GM18868 (cell line): Measurements from ENCODE around the gene NACC2.
"Not testable (repeated sequence)": the region's sequence is repeated elsewhere in the genome, so short reads cannot be mapped to it uniquely, and the experiment has no call there.

Experiments
- ATAC-seq: cut with Tn5 transposase; IDR thresholded peaks from one replicate; pipeline ENCODE4 v1.9.1; 2021; ENCODE audit warnings: mild to moderate bottlenecking, moderate library complexity; ENCODE audit not compliant: unreplicated experiment

Gene NACC2

DNA sequence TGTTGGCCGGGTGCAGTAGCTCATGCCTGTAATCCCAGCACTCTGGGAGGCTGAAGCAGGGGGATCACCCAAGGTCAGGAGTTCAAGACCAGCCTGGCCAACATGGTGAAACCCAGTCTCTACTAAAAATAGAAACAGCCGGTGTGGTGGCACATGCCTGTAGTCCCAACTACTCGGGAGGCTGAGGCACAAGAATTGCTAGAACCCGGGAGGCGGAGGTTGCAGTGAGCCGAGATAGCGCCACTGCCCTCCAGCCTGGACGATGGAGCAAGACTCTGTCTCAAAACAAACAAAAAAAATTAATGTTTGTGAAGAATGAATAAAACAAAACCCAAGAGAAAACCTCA, 68.2 kb downstream of the NACC2 start:
- ATAC-seq = not testable (repeated sequence)

DNA sequence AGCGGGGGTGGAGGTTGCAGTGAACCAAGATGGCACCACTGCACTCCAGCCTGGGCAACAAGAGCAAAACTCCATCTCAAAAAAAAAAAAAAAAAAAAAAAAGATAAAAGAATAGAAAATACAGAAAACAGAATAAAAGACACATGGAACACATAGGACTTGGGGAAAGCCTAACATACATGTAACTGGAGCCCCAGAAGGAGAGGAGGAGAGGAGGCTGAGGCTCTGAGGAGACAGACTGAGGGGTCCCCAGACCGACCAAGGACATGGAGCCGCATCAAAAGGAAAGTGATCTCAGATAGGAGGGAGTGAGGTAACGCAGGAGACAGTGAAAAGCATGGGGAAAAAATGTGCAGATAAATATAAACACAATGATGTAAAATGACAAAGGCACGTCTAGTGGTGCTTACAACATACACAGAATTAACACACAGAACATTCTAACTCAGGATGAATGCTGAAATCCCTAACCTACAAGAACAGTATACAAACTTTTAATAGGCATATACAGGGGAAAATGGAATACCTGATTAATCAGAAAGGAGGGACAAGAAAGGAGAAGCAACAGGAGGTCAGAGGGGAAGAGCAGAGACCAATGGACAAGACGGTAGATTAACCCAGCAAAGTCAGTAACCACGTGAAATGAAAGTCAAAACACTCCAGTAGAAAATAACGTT, 68.7 kb downstream of the NACC2 start:
- ATAC-seq = no peak

DNA sequence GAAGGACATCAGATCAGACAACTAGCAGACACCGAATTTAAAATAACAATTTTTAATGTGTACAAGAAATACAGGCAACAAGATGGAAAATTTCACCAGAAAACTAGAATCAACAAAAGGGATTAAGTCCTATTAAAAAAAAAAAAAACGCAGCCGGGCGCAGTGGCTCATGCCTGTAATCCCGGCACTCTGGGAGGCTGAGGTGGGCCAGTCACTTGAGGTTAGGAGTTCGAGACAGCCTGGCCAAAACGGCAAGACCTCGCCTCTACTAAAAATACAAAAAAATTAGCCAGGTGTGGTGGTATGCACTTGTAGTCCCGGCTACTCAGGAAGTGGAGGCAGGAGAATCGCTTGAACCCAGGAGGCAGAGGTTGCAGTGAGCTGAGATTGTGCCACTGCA, 69.6 kb downstream of the NACC2 start:
- ATAC-seq = no peak

DNA sequence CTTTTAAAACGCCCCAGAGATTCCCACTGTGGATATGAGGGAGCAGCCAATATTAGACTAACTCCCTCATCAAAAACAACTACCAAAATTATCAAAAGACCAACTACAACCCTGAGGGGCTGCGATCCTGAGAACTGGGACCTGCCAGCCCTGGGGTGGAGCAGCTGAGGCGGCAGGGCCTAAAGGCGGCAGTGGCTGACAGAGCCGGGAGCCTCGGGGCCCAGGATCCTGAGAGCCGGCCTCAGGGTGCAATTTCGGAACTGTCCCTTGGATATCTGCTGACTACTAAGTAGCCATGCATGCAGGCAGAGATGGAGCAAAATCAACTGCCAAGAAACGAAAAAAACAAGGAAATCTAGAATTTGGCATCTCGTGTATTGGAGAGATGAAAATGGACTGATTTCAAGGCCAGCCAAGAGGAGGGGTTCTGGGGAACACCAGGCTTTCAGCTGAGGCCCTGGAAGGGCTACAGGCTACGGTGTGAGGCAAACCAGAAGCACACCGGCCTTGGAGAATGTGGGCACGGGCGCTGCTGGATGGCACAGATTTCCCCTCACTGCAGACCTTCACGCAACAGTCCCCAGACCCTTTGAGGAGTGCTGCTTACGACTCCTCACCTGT, 70.3 kb downstream of the NACC2 start:
- no peak for ATAC-seq

DNA sequence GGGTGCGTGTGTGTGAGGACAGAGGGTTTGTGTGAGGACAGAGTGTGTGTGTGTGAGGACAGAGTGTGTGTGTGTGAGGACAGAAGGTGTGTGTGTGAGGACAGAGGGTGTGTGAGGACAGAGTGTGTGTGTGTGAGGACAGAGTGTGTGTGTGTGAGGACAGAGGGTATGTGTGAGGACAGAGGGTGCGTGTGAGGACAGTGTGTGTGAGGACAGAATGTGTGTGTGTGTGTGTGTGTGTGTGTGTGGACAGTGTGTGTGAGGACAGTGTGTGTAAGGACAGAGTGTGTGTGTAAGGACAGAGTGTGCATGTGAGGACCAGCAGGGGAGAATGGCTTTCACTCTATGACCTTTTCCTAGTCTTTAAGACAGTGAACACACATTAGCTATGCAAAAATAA, 70.8 kb downstream of the NACC2 start:
- no peak for ATAC-seq

DNA sequence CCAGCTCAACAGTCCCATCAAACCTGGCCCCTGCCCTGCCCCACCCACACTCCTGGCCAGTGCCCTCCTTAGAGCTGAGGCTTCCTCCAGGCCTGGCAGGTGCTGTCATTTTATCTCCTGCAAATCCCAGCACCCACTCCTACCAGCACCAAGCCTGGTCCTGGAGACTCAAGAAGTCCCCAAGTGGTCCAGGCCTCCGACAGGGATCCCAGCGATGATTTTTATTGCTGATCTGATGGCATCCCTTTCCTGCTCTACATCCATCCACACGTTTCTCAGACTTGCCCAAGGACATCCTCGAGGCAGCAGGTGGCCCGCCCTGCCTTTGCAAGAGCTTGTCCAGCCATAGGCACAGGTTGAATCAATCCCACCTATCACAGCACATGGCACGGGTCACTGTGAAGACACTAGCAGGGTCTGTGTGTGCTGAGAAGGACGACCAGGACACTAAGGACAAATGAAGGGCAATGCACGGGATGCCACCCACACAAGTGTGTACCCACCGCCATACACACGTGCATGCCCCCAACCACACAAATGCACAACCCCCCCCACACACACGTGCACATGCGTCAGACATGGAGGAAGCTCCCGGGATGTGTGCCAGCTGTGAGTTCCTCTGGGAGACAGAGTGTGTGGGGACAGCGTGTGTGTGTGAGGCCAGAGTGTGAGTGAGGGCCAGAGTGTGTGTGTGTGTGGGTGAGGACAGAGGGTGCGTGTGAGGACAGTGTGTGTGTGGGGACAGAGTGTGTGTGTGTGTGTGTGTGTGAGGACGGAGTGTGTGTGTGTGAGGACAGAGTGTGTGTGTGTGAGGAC, 71.5 kb downstream of the NACC2 start:
- no peak for ATAC-seq

DNA sequence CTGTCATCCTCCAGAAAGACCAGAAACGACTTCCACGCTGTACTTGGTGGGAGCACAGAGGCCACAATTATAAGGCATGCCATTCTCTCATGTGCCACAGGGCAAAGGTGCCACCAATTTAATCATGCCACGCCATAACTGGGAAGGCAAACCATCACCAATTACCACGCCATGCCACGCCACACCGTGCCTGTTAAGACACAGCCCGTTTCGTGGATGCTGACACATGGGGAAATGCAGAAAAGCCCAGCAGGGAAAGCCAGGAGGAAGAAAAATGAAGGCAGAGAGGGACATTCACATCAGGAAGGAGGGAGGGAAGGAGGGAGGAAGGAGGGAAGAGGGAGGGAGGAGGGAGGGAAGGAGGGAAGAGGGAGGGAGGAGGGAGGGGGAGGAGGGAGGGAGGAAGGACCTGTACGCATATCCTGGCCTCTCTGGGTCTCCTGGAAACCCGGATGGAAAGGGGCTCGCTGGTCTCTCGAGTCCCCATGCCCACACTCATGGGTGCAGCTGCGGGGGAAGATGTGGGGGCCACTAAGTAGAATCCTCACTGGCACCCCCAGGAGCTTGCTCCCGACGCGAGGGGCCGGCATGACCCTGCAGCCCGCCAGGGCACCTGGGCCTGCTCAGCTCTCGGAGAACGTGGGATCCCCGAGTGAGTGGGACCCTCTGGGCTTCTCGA, 72.2 kb downstream of the NACC2 start:
- ATAC-seq = no peak

DNA sequence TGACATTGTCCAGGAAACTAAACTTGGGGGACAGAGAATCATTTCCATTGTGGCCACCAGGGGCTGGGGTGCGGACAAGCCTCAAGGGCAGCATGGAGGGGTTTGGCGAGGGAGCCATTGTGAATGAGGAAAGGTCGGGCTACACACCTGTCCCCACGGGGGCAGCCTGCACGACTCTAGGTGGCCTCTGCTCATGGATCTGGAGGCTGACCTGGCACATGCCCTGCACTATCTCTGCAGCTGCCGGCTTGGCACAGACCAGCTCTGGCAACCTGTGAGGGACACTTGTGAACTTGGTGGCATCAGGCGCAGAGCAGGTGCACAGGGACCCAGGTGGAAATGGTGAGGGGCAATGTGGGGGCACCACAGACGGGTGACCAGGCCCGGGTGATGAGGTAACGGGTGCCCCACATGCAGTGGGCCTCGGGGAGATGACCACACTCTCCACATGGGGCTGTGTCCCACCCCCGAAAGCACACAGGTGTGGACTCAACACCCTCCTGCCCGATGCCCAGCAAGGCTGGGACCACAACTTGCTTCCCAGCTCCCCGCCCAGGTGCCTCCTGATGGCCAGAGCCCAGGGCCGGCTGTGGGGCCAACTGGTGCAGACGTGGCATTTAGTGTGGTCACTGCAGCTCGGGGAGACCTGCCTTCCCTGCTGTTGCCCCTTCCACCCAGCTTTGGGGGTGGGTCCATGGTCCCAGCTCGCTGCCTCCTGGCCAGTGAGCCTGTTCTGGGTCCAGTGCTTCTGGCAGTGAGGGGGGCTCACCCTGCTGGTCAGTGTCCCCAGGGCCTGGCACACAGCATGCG, 73.0 kb downstream of the NACC2 start:
- no peak for ATAC-seq

DNA sequence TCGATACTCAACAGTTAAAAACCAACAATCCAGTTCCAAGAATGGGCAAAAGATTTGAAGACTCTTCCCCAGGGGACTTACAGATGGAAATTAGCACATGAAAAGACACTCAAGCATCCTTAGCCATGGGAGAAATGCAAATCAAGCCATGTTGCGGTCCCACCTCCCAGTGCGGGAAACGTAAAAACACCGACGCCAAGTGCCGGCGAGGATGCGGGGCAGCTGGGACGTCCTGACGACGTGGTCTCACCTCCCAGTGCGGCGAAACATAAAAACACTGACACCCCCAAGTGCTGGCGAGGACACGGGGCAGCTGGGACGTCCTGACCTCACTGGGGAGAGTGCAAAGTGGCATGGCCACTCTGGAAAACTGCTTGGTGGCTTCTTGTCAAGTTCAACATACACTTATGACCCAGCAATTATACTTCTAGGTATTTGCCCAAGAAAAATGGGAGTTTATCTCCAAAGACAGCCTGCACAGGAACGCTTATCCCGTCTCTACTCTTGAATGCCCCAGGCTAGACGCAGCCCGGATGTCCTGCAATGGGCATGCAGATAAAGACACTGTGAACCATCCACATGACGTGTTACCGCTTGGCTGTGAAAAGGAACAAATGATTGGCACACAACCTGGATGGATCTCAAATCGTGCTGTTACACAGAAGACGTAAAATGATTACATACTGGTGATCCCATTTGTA, 73.8 kb downstream of the NACC2 start:
- ATAC-seq = no peak

DNA sequence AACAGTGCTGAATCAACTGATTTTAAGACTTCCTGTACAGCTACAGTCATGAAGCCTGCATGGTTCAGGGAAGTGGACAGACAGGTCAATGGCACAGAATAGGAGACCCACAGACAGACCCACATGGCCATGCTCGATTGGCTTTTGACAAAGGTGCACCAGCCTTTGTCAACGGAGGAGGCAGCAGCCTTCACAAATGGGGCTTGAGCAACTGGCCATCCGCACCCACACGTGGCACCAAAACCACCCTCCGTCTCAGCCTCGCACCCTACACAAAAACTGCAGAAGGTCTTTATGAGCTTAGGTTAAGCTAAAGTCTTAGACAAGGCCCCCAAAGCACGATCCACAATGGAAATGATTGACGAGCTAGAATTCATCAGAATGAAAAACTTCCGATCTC, 74.4 kb downstream of the NACC2 start:
- ATAC-seq = no peak

DNA sequence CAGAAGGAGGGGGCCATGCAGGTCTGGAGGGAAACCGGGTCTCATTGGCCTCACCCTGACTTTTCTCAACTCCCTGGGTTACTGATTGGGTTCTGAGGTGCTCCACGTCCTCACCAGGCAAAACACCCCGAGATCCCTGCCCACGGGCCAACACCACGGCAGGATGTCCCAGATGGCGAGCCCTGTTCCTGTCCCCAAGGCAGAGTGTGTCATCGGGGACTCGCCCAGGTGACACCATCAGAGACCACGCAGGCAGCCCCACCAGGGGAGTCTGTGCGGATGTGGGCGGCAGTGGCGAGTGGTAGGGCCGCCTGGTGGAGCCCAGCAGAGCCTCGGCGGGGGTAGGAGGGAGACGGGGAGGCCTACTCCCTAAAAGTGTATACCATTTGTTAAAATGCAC, 74.9 kb downstream of the NACC2 start:
- no peak for ATAC-seq

DNA sequence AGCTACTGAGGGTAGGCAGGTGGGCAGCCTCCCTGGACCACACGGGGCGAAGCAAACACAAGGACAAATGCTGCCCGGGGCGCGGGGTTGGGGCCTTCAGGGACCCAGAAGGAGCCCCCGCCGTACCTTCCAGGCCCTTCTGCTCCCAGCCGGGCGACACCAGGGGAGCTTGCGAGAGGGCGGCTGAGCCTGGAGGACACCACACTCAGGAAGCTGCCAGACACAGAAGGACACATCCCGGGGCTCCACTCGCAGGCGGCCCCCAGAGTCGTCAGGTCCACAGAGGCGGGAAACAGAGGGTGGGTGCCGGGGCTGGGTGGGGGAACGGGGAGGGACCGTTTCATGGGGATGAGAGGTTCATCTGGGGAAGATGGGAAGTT, 75.4 kb downstream of the NACC2 start:
- ATAC-seq = no peak

DNA sequence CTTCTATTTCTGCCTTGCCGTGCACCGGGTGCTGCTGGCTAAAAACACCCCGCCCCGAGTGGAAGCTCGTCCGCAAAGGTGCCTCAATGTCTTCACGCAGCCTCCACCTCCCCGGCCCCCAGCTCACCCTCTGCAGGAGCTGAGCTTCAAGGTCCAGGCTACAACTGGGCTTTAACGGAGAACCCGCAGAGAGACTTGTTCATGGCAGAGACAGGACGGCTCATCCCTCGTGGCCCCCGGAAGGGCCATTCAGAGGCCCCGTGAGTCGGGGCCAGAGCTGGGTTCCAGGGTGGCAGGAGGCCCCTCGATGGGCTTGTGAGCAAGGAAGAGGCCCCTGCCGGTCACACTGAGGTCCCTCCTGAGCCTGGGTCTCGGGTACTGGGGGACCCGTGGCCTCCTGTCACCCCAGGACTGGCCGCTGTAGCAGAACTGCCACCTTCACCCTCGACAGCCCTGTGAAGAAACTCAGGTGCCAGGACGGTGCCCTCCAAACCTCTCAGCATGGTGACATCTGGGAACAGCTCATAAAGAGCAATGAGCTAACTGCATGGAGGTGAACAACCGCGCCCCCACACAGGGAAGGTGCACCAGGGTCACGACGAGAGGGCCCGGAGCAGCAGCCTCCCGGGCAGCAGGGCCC, 75.9 kb downstream of the NACC2 start:
- no peak for ATAC-seq

DNA sequence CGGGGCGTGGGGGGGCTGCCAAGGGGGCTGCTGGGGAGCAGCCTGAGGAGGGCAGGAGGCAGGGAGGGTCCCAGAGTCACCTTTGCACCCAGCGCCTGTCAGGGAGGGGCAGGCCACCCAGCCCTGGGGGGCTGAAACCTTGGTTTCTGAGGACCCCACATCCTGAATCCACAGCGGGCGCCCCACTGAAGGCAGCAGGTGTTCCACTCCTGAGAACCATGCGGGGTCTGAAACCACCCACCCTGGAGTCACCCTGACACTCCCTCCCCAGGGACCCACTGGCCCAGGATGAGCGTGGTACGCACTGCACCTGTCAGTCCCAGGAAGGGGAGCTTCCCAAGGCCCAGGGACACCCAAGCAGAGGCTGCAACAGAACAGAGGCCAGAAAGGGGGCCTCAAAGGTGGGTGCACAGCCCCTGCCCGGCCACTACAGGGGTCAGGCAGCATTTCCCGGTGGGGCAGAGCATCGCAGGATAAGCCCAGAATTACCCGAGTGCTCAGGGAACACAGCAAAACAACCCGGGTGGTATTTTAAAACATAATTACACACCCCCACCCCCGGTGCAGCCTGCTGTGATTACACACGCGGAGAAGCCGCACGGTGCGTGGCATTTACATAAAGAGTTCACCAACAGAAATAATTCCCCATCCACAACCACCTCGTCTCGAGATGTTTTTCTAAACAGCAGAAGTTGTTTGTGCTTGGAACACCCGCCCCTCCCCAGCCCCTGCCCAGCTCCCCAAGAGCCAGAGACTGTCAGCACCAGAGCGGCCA, 76.6 kb downstream of the NACC2 start:
- ATAC-seq = no peak

DNA sequence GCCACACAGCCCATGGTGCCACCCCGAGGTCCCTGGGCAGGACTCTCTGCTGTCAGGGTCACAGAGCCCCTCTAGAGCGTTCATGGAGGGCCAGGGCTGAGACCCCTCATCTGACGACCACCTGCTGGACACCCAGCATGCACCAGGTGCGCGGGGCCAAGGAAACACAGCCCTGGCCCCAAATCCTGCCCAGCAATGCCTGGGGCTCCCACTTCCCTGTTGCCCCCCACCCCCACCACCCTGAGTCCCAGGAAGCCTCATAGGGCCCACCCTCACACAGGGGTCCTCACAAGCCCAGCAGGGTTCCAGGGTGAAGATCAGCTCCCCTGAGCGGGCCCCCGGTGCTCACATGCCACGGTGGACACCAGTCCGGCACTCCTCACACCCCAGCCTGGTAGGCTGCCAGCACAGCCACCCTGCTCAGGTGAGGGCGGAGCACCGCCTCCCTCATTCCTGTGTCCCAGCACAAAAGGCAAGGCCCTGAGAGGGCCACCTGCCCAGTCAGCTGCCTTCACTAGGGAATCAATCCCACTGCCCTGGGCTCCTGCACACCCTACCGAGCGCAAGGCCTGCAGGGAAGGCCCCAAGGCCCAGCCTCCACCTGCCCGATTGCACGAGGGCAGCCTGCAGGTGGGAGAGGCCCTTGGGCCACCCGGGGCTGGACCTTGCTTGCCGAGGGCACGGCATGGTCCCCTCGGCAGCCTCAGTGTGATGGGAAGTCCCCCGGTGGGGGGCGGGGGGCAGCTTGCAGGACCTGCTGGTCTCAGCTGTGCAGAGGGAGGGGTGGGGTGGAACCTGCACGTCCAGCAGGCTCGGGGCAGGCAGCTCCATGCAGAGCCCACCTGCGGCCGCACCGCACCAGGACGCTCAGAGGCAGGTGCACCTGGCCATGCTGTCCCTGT, 77.5 kb downstream of the NACC2 start:
- no peak for ATAC-seq

DNA sequence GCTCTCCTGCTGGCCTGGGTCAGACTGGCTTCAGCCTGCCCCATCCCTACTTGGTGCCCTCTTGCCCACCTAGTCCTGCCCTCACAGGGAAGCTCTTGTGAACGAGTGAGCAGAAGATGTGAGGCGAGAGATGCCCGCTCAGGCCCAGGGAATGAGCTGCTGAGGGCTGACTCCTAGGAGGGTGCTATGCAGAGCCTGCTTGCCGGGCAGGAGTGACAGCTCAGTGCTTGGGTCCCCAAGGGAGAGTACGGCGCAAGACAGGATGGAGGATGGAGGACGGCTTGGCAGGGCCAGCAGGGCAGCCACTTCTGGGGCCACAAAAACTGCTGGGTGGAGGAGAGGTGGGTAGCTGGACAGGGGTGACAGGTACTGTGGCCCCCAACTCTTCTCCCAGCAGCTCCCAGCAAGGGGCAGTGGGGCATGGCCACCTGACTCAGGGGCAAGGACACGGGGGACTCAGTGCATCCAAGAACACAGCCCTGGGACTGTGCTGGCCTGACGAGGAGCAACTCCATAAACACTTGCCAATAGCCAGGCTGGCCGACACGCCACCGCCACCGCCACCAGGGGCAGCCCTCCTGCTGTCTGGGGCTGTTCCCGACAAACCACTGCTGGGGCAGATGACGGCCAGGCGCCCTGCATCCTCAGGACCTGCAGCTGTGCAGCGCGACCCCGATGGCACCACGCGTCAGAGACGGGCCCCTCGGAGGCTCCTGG, 78.4 kb downstream of the NACC2 start:
- ATAC-seq = no peak
